Thoracic aorta (tissue), 2 donors: ENCODE measurements around the gene TGFBR2. TPM values are rescaled to one million over a fixed set of nuclear protein-coding genes. Genes with fewer than 3 reads are reported as not detected.

ENCODE experiments used
- ATAC-seq: fragments of 150-250 bp; one replicate; pipeline ENCODE4 v1.8.0; 2017; ENCODE audit warnings: low read depth; ENCODE audit not compliant: insufficient number of reproducible peaks, low FRiP score
- DNase-seq: peaks from one replicate; pipeline ENCODE4 v3.0.0-alpha.2; 2020; ENCODE audit warnings: low spot score
- H3K27ac ChIP-seq, 2 donors: fragments of 200-600 bp; sonication (generic); 1 replicate in 1 of 2; 2 replicates in 1 of 2; pipeline ENCODE4 v1.5.1; 2016; ENCODE audit warnings: mild to moderate bottlenecking in 2 of 2, moderate library complexity in 2 of 2
- H3K27me3 ChIP-seq: fragments of 200-600 bp; sonication (generic); replicated peaks from 2 replicates; pipeline ENCODE4 v1.6.0; 2016; ENCODE audit warnings: mild to moderate bottlenecking; ENCODE audit not compliant: insufficient read depth
- H3K36me3 ChIP-seq: fragments of 200-600 bp; sonication (generic); one replicate; pipeline ENCODE4 v1.5.1; 2016
- H3K4me1 ChIP-seq, 2 donors: fragments of 200-600 bp; sonication (generic); 1 replicate in 1 of 2; 2 replicates in 1 of 2; pipeline versions ENCODE4 v1.5.1 to v1.6.0; 2016; ENCODE audit warnings: low read depth in 2 of 2, mild to moderate bottlenecking in 1 of 2; ENCODE audit not compliant: control insufficient read depth in 1 of 2
- H3K4me3 ChIP-seq: fragments of 200-600 bp; sonication (generic); 2 replicates; pipeline ENCODE4 v1.5.1; 2016; ENCODE audit warnings: mild to moderate bottlenecking
- H3K9me3 ChIP-seq: fragments of 200-600 bp; sonication (generic); 2 replicates; pipeline ENCODE4 v1.5.1; 2016
- total RNA-seq, 2 donors: library from RNA; depleted of rRNA; stranded (reverse); fragments of >200 nt; gene quantifications; one replicate each; pipeline versions ENCODE4 v1.1.0 to v1.2.3, GENCODE V29; 2016
- TF ChIP-seq, protein P1 (sequence below): fragments of 200-600 bp; sonication (generic); IDR thresholded peaks from one replicate; pipeline ENCODE4 v1.5.1; 2019; ENCODE audit warnings: antibody characterized with exemption

Gene TGFBR2
- total RNA-seq, 2 donors from 2014 or later: 250 to 355 TPM

DNA sequence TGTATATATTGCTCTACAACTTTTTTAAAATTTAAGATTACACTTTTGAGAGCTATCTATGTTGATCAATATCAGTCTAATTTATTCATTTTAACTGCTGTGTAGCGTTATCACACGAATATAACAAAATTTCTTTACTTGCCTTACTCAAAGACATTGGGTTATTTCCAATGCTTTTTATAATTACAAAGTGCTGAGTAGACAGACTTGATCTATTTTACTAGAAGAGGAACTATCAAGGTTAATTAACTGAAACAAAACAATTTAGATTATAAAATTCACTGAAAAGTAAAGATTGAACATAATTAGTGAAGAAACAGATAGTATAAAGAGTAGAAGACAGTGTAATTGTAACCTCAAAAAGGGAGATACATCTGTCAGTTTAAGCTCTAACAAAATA is 105.5 kb downstream of the TGFBR2 start:
- H3K4me1 ChIP-seq: no peaks in the 10 kb centered on the region
- DNase-seq (no peak), ATAC-seq (no peak)
- H3K27me3 ChIP-seq: no peaks in the 10 kb centered on the region
- H3K4me3 ChIP-seq: no peak overlapping the region
- H3K36me3 ChIP-seq: no peaks in the 10 kb centered on the region
- TF ChIP-seq, protein P1, sequence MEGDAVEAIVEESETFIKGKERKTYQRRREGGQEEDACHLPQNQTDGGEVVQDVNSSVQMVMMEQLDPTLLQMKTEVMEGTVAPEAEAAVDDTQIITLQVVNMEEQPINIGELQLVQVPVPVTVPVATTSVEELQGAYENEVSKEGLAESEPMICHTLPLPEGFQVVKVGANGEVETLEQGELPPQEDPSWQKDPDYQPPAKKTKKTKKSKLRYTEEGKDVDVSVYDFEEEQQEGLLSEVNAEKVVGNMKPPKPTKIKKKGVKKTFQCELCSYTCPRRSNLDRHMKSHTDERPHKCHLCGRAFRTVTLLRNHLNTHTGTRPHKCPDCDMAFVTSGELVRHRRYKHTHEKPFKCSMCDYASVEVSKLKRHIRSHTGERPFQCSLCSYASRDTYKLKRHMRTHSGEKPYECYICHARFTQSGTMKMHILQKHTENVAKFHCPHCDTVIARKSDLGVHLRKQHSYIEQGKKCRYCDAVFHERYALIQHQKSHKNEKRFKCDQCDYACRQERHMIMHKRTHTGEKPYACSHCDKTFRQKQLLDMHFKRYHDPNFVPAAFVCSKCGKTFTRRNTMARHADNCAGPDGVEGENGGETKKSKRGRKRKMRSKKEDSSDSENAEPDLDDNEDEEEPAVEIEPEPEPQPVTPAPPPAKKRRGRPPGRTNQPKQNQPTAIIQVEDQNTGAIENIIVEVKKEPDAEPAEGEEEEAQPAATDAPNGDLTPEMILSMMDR: no peak
- no peaks in the 10 kb centered on the region for H3K9me3 ChIP-seq
- no peak overlapping the region for H3K27ac ChIP-seq

DNA sequence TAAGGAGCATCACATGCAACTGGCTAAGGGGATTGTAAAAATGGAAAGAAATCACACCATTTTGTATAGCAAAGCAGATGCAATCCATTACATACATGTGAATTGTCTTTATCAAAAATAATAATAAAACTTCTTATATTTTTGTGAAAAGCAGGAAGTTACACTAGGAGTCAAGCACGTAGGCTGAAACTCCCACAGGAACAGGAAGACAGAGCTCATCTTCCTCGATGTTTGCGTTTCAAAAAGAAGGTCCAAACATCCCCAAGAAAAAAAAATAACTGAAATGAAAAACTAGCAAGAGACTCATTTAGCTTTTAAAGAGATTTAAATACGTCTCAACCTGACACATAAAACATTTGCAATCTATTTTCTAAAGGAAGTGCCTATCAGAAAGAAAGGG is 106.6 kb downstream of the TGFBR2 start:
- Histone ChIP-seq H3K27me3 (no peaks in the 10 kb centered on the region), H3K9me3 (no peaks in the 10 kb centered on the region), H3K36me3 (no peaks in the 10 kb centered on the region), H3K4me1 (no peaks in the 10 kb centered on the region), H3K4me3 (no peak overlapping the region), H3K27ac (no peak overlapping the region)
- TF ChIP-seq, protein P1: no peak
- ATAC-seq: no peak
- DNase-seq: no peak

DNA sequence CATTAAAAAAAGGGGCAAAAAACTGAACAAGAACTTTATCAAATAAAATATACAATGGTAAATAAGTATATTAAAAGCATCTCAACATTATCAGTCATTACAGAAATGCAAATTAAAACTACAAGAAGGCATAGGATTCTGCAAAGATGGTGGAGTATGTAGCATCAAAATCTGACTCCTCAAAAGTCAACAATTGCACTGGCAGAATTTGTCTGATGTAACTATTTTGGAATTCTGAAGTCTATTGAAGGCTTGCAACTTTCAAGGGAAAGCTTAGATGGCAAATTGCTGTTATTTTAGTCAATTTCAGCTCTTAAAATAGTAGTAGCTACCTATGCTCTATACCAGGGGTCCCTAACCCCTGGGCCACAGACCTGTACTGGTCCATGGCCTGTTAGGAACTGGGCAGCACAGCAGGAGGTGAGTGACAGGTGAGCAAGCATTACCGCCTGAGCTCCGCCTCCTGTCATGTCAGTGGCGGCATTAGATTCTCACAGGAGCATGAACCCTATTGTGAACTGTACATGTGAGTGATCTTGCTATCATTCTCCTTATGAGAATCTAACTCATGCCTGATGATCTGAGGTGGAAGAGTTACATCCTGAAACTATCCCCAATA is 107.6 kb downstream of the TGFBR2 start:
- TF ChIP-seq, protein P1: no peak

DNA sequence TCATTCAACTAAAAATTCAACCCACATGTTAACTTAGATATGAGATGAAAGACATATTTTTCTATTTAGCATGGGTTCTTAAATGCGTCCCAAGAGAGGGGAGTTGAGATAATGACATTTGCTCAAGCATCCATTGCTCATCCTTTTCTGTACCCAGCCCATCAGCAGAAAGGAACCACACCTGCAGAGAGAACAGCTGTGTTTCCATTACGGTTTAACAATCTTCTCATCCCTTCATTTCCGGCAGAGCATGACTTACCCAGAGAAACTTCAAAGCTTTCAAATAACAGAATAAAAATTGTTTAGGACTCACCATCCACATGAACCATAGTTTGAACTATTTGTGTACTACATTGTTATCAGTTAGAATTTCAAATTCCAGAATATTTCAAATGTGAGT is 113.1 kb downstream of the TGFBR2 start:
- Histone ChIP-seq H3K27ac (no peak overlapping the region), H3K36me3 (no peaks in the 10 kb centered on the region), H3K4me3 (no peak overlapping the region), H3K9me3 (no peaks in the 10 kb centered on the region), H3K27me3 (no peaks in the 10 kb centered on the region), H3K4me1 (no peaks in the 10 kb centered on the region)
- DNase-seq: no peak
- TF ChIP-seq, protein P1: no peak
- ATAC-seq: no peak

More for the DNA sequence above, 107.6 kb downstream of the TGFBR2 start:
- Histone ChIP-seq H3K9me3 (no peaks in the 10 kb centered on the region), H3K36me3 (no peaks in the 10 kb centered on the region), H3K27me3 (no peaks in the 10 kb centered on the region), H3K27ac (no peak overlapping the region), H3K4me1 (no peaks in the 10 kb centered on the region), H3K4me3 (no peak overlapping the region)
- DNase-seq: no peak
- no peak for ATAC-seq

GRCh38 chr3:30720586-30721313 is 114.3 kb downstream of the TGFBR2 start:
- no peak overlapping the region for H3K27ac ChIP-seq
- H3K4me3 ChIP-seq: no peak overlapping the region
- H3K27me3 ChIP-seq: no peaks in the 10 kb centered on the region
- TF ChIP-seq, protein P1: no peak
- no peaks in the 10 kb centered on the region for H3K36me3 ChIP-seq
- ATAC-seq (no peak), DNase-seq (no peak)
- H3K9me3 ChIP-seq: no peaks in the 10 kb centered on the region
- H3K4me1 ChIP-seq: no peaks in the 10 kb centered on the region
